ENCODE data around the gene STARD13.

The STARD13 gene

DNA sequence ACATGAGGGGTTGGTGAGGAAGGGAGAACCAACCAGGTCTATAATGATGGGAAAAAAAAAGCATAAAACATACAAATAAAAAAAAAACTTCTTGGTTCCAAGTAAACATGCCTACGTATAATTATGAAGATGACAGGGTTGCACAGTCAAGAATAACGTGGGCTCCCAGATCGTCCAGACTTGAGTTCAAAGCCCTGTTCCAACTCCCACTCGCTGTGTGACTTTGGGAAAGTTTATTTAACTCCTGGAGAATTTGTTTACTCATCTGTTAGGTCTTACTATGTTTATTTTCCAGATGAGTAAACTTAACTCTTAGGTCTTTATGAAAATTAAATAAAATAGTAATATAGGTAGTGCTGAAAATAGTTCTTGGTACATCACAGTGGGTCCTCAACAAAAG lies 13.8 kb downstream of the STARD13 start:
- no peak for DNase-seq (ENCODE audit: low read depth in 1 of 2, low spot score in 1 of 2)
- H3K27ac ChIP-seq (replicated peaks) = no peak overlapping the region
- TF ChIP-seq, protein P1, sequence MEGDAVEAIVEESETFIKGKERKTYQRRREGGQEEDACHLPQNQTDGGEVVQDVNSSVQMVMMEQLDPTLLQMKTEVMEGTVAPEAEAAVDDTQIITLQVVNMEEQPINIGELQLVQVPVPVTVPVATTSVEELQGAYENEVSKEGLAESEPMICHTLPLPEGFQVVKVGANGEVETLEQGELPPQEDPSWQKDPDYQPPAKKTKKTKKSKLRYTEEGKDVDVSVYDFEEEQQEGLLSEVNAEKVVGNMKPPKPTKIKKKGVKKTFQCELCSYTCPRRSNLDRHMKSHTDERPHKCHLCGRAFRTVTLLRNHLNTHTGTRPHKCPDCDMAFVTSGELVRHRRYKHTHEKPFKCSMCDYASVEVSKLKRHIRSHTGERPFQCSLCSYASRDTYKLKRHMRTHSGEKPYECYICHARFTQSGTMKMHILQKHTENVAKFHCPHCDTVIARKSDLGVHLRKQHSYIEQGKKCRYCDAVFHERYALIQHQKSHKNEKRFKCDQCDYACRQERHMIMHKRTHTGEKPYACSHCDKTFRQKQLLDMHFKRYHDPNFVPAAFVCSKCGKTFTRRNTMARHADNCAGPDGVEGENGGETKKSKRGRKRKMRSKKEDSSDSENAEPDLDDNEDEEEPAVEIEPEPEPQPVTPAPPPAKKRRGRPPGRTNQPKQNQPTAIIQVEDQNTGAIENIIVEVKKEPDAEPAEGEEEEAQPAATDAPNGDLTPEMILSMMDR (IDR thresholded peaks at IDR 0.05; ENCODE audit: insufficient read depth, low read length) = no peak
- TF ChIP-seq, protein P2, sequence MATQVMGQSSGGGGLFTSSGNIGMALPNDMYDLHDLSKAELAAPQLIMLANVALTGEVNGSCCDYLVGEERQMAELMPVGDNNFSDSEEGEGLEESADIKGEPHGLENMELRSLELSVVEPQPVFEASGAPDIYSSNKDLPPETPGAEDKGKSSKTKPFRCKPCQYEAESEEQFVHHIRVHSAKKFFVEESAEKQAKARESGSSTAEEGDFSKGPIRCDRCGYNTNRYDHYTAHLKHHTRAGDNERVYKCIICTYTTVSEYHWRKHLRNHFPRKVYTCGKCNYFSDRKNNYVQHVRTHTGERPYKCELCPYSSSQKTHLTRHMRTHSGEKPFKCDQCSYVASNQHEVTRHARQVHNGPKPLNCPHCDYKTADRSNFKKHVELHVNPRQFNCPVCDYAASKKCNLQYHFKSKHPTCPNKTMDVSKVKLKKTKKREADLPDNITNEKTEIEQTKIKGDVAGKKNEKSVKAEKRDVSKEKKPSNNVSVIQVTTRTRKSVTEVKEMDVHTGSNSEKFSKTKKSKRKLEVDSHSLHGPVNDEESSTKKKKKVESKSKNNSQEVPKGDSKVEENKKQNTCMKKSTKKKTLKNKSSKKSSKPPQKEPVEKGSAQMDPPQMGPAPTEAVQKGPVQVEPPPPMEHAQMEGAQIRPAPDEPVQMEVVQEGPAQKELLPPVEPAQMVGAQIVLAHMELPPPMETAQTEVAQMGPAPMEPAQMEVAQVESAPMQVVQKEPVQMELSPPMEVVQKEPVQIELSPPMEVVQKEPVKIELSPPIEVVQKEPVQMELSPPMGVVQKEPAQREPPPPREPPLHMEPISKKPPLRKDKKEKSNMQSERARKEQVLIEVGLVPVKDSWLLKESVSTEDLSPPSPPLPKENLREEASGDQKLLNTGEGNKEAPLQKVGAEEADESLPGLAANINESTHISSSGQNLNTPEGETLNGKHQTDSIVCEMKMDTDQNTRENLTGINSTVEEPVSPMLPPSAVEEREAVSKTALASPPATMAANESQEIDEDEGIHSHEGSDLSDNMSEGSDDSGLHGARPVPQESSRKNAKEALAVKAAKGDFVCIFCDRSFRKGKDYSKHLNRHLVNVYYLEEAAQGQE (IDR thresholded peaks at IDR 0.05; ENCODE audit: insufficient replicate concordance, low read depth) = no peak
- TF ChIP-seq GABPA (IDR thresholded peaks at IDR 0.05; ENCODE audit: low read depth) = no peak
- no peak for TF ChIP-seq SPI1 (IDR thresholded peaks at IDR 0.05; ENCODE audit: borderline replicate concordance, low read depth)
- no peak for TF ChIP-seq POLR2AphosphoS5 (IDR thresholded peaks at IDR 0.05; ENCODE audit: low read depth)
- no peaks in the 10 kb centered on the region for H3K27me3 ChIP-seq (ENCODE audit: insufficient read depth, poor library complexity, severe bottlenecking)
- H3K4me3 ChIP-seq (replicated peaks; ENCODE audit: insufficient read depth, low read length) = no peak overlapping the region

DNA sequence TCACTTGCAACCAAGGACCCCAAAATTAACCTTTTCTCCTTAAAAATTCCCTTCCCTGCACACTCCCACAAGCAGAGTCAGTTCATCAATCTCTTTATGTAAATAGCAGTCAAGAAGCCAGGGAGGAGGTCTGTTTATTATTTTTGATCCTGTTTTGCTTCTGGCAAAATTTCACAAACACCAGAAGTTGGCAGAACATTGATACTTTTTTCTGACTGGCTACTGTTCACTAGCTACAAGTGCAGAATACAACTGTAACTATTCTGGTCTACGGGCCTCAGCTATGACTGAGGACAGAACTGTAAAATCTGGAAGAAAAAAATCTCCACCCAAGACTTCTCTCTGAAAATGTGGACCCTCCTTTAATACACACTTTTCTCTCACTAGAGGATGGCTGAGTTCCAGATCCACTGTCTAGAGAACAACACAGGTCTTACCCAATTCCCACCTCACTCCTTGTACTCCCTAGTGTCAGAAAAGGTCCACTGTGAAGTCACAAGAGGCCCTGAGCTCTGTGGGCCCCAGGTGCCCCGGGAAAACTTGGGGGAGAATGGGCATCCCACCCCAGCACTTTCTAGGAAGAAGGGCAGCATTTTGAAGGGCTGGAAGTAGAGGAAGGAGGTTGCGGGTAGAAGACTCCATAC lies 14.5 kb downstream of the STARD13 start:
- H3K4me3 ChIP-seq (replicated peaks; ENCODE audit: insufficient read depth, low read length) = no peak overlapping the region
- DNase-seq (ENCODE audit: low read depth in 1 of 2, low spot score in 1 of 2) = no peak
- H3K27ac ChIP-seq (replicated peaks) = no peak overlapping the region
- H3K27me3 ChIP-seq (ENCODE audit: insufficient read depth, poor library complexity, severe bottlenecking) = no peaks in the 10 kb centered on the region
- TF ChIP-seq POLR2AphosphoS5 (IDR thresholded peaks at IDR 0.05; ENCODE audit: low read depth) (no peak), GABPA (IDR thresholded peaks at IDR 0.05; ENCODE audit: low read depth) (no peak), SPI1 (IDR thresholded peaks at IDR 0.05; ENCODE audit: borderline replicate concordance, low read depth) (no peak)
- TF ChIP-seq, protein P1 (IDR thresholded peaks at IDR 0.05; ENCODE audit: insufficient read depth, low read length) = no peak
- TF ChIP-seq, protein P2 (IDR thresholded peaks at IDR 0.05; ENCODE audit: insufficient replicate concordance, low read depth) = no peak

DNA sequence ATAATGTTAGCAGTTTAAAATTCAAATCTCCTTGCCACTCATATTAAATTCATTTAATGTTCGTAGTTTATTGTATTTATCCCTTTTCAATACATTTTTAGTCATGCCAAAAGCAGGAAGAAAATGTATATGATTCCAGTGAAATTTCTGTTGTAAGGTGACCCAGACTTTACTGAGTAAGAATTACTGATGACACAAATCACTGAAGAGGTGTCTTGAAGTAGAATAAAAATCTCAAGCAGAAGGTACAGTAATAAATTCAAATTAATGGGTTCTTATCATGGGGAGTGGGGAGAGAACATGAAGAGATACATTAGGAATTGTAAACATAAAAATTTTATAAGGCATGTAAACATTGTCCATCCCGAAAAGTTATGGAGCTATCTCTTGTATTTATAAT lies 19.9 kb downstream of the STARD13 start:
- H3K27ac ChIP-seq (replicated peaks) = no peak overlapping the region
- H3K4me3 ChIP-seq (replicated peaks; ENCODE audit: insufficient read depth, low read length) = no peak overlapping the region
- no peak for DNase-seq (ENCODE audit: low read depth in 1 of 2, low spot score in 1 of 2)
- no peak for TF ChIP-seq POLR2AphosphoS5 (IDR thresholded peaks at IDR 0.05; ENCODE audit: low read depth)
- TF ChIP-seq, protein P2 (IDR thresholded peaks at IDR 0.05; ENCODE audit: insufficient replicate concordance, low read depth) = no peak
- no peaks in the 10 kb centered on the region for H3K27me3 ChIP-seq (ENCODE audit: insufficient read depth, poor library complexity, severe bottlenecking)
